Hepatocyte (in vitro differentiated cells): ENCODE results near the gene FBXL3.

Experiments used
- EZH2 ChIP-seq: fragments of 200-600 bp; sonication (generic); IDR thresholded peaks from 2 replicates; pipeline ENCODE4 v1.6.1; 2016; ENCODE audit warnings: antibody characterized with exemption, mild to moderate bottlenecking, borderline replicate concordance
- EZH2phosphoT487 ChIP-seq: fragments of 200-600 bp; sonication (generic); IDR thresholded peaks from one replicate; pipeline ENCODE4 v1.6.1; 2018; ENCODE audit warnings: antibody characterized with exemption, mild to moderate bottlenecking, low read depth, moderate library complexity; ENCODE audit not compliant: unreplicated experiment, severe bottlenecking
- TF ChIP-seq, protein P1 (sequence below): fragments of 200-600 bp; sonication (generic); IDR thresholded peaks from 2 replicates; pipeline ENCODE4 v1.5.1; 2016; ENCODE audit warnings: antibody characterized with exemption, mild to moderate bottlenecking; ENCODE audit not compliant: poor library complexity

- TF ChIP-seq, protein P1, sequence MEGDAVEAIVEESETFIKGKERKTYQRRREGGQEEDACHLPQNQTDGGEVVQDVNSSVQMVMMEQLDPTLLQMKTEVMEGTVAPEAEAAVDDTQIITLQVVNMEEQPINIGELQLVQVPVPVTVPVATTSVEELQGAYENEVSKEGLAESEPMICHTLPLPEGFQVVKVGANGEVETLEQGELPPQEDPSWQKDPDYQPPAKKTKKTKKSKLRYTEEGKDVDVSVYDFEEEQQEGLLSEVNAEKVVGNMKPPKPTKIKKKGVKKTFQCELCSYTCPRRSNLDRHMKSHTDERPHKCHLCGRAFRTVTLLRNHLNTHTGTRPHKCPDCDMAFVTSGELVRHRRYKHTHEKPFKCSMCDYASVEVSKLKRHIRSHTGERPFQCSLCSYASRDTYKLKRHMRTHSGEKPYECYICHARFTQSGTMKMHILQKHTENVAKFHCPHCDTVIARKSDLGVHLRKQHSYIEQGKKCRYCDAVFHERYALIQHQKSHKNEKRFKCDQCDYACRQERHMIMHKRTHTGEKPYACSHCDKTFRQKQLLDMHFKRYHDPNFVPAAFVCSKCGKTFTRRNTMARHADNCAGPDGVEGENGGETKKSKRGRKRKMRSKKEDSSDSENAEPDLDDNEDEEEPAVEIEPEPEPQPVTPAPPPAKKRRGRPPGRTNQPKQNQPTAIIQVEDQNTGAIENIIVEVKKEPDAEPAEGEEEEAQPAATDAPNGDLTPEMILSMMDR = no peak
- TF ChIP-seq EZH2phosphoT487 = no peak
- TF ChIP-seq EZH2 = no peak
These were observed 34.4 kb downstream of the FBXL3 start for GRCh38 chr13:76992548-76993001.
